AML-193 (cell line): ENCODE measurements around the gene ABCC2.
"Not testable (repeated sequence)": the region's sequence is repeated elsewhere in the genome, so short reads cannot be mapped to it uniquely, and the experiment has no call there.

Experiments used
- DNase-seq, 2 experiments: peaks; one replicate each; lab custom pipeline; 2025; lab: John Stamatoyannopoulos, UW

Gene ABCC2

DNA sequence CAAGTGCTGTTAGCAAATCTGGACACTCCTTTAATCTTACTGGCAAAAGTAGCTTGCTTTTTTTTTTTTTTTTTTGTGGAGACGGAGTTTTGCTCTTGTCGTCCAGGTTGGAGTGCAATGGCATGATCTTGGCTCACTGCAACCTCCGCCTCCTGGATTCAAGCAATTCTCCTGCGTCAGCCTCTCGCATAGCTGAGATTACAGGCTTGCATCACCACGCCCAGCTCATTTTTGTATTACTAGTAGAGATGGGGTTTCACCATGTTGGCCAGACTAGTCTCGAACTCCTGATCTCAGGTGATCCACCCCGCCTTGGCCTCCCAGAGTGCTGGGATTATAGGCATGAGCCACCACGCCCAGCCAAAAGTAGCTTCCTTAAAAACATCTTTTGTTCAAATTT, 112.6 kb downstream of the ABCC2 start:
- DNase-seq, result not testable (repeated sequence)

DNA sequence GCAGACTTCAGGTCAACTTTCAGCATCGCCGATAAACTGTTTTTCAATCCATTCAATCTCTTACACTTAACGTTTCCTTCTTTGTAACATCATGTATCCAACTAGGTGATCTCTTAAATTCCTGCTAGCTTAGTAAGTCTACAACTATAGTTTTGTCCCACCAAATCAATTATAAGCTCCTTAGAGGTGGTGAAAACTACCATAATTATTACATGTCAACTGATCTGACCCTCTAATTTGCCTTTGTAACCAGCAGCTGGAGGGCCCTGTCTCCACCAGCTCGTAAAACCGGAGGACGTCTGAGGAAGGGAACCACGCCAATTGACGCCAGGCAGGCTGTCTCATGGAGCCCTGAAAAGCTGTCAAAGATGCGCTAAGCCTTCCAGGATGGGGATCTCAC, 113.4 kb downstream of the ABCC2 start:
- no peak for DNase-seq
